ENCODE data around the gene ATOSA. TPM values are rescaled to one million over a fixed set of nuclear protein-coding genes. Genes with fewer than 3 reads are reported as not detected.
A peak's percentile ranks its signal among the peaks of the same experiment; 100 is the strongest.

Gene ATOSA
- total RNA-seq, 1 donor from 2014 or later = 63.3 TPM

- Histone ChIP-seq H3K4me1 (peaks cover 53% of the 10 kb centered on the region), H3K27me3 (no peaks in the 10 kb centered on the region), H3K36me3 (peaks cover 0 to 53% of the 10 kb centered on the region in 2 donors), H3K4me3 (no peak overlapping the region), H3K9me3 (no peaks in the 10 kb centered on the region), H3K27ac (no peak overlapping the region)
- no peak for TF ChIP-seq POLR2AphosphoS5 (IDR thresholded peaks at IDR 0.05; ENCODE audit: insufficient read depth in 1 of 2, low read depth in 1 of 2)
- no peak for TF ChIP-seq POLR2A (IDR thresholded peaks at IDR 0.05)
- TF ChIP-seq CTCF (IDR thresholded peaks at IDR 0.05) = no peak
- intact Hi-C loops (cut with DNase I) = no loop called here
- no peak for DNase-seq (ENCODE audit: extremely low spot score in 2 of 2)
These were observed 5.5 kb downstream of the ATOSA start for GRCh38 chr15:52673734-52674133.

- Histone ChIP-seq H3K36me3 (peaks cover 0 to 58% of the 10 kb centered on the region in 2 donors), H3K27me3 (no peaks in the 10 kb centered on the region), H3K4me1 (peaks cover 55% of the 10 kb centered on the region), H3K9me3 (no peaks in the 10 kb centered on the region), H3K27ac (no peak overlapping the region), H3K4me3 (no peak overlapping the region)
- TF ChIP-seq POLR2A (IDR thresholded peaks at IDR 0.05) = no peak
- TF ChIP-seq POLR2AphosphoS5 (IDR thresholded peaks at IDR 0.05; ENCODE audit: insufficient read depth in 1 of 2, low read depth in 1 of 2) = peak in 1 of 2 donors; percentile 58
- no peak for TF ChIP-seq CTCF (IDR thresholded peaks at IDR 0.05)
- intact Hi-C loops (cut with DNase I) = no loop called here
- no peak for DNase-seq (ENCODE audit: extremely low spot score in 2 of 2)
These were observed 5.9 kb downstream of the ATOSA start for GRCh38 chr15:52673312-52673711.

DNA sequence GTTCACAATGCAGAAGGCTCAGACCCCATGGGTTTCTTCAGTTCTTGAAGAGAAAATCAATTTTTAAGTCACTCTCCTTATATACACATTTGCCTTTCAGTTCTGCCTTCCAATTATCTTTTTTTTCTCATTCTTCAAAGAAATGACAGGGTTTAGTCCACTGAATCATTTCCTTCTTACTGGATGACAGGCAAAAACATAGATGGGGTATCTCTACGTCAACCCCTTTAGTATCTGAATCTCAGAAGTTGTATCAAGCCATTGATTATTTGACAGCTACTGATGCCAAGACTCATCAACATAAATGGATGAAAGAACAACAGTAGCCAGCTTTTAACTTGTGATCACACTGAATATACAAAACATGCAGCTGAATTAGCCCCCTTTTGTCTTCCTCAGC lies 6.5 kb downstream of the ATOSA start:
- DNase-seq (ENCODE audit: extremely low spot score in 2 of 2) = no peak

GRCh38 chr15:52670087-52670486 lies 9.1 kb downstream of the ATOSA start:
- intact Hi-C loops (cut with DNase I) = no loop called here
- TF ChIP-seq POLR2AphosphoS5 (IDR thresholded peaks at IDR 0.05; ENCODE audit: insufficient read depth in 1 of 2, low read depth in 1 of 2) (no peak), POLR2A (IDR thresholded peaks at IDR 0.05) (no peak), CTCF (IDR thresholded peaks at IDR 0.05) (no peak)
- H3K9me3 ChIP-seq = no peaks in the 10 kb centered on the region
- no peaks in the 10 kb centered on the region for H3K27me3 ChIP-seq
- no peak for DNase-seq (ENCODE audit: extremely low spot score in 2 of 2)
- H3K4me1 ChIP-seq = peaks cover 36% of the 10 kb centered on the region
- H3K36me3 ChIP-seq = peaks cover 0 to 58% of the 10 kb centered on the region in 2 donors
- H3K27ac ChIP-seq = no peak overlapping the region
- no peak overlapping the region for H3K4me3 ChIP-seq

More for the DNA sequence above, 6.5 kb downstream of the ATOSA start:
- Histone ChIP-seq H3K27ac (no peak overlapping the region), H3K36me3 (peaks cover 0 to 58% of the 10 kb centered on the region in 2 donors), H3K27me3 (no peaks in the 10 kb centered on the region), H3K4me1 (peaks cover 58% of the 10 kb centered on the region), H3K9me3 (no peaks in the 10 kb centered on the region), H3K4me3 (no peak overlapping the region)
- intact Hi-C loops (cut with DNase I) = no loop called here
- TF ChIP-seq CTCF (IDR thresholded peaks at IDR 0.05) (no peak), POLR2AphosphoS5 (IDR thresholded peaks at IDR 0.05; ENCODE audit: insufficient read depth in 1 of 2, low read depth in 1 of 2) (no peak), POLR2A (IDR thresholded peaks at IDR 0.05) (no peak)

DNA sequence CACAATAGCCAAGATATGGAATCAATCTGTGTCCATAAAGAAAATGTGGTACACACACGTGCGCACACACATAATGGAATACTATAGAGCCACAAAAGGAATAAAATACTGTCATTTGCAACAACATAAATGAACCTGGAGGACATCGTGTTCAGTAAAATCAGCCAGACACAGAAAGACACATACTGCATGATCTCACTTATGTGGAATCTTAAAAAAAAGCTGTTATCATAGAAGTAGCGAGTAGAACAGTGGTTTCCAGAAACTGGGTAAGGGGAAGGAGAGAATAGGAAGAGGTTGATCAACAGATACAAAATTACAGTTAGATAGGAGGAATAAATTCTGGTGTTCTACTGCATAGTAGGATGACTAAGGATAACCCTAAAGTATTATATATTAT lies 11.1 kb downstream of the ATOSA start:
- no peaks in the 10 kb centered on the region for H3K9me3 ChIP-seq
- H3K27ac ChIP-seq = no peak overlapping the region
- intact Hi-C loops (cut with DNase I) = no loop called here
- no peak overlapping the region for H3K4me3 ChIP-seq
- H3K4me1 ChIP-seq = peaks cover 17% of the 10 kb centered on the region
- TF ChIP-seq CTCF (IDR thresholded peaks at IDR 0.05) (no peak), POLR2AphosphoS5 (IDR thresholded peaks at IDR 0.05; ENCODE audit: insufficient read depth in 1 of 2, low read depth in 1 of 2) (no peak), POLR2A (IDR thresholded peaks at IDR 0.05) (no peak)
- DNase-seq (ENCODE audit: extremely low spot score in 2 of 2) = no peak
- no peaks in the 10 kb centered on the region for H3K27me3 ChIP-seq
- H3K36me3 ChIP-seq = peaks cover 0 to 57% of the 10 kb centered on the region in 2 donors
